ENCODE results near the gene DLK1. TPM values are rescaled to one million over a fixed set of nuclear protein-coding genes. Genes with fewer than 3 reads are reported as not detected.

The DLK1 gene
- total RNA-seq, 1 donor from 2014 or later = not detected

DNA sequence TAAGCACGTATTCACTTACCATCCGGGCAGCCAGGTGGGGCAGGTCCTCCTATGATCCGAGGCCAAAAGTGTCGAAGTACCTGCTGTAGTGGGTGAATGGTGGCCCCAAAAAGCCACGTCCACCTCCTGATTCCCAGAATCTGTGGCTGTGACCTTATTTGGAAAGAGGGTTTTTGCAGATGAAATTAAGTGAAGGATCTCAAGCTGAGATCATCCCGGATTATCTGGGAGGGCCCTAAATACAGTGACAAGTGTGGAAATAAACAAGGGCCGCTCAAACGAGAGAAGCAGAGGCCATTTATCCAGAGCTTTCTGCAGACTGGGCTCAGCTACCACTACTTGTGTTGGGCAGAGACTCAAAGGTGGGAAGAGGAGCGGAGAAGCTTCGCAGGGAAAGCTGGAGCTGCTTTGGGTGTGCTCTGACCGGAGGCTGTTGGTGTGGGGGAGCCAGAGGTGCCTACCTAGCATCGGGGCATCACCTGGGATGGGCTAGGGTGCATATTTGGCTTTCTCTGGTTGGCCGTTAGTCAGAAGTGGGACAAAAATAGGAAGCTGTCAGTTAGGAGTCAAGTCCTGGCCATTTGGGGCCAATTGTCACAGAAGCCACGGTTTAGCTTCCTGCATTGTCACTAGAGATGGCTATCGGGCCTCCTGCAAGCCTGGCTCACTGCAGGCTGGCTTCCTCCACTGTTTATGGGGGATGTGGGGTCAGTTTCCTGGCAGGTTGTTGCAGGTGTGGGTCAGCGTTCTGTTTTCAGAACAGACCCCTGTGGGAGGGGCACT lies 27.8 kb upstream of the DLK1 start:
- DNase-seq = no peak
- no peaks in the 10 kb centered on the region for H3K4me1 Mint-ChIP-seq
- H3K36me3 Mint-ChIP-seq (ENCODE audit: low read depth) = no peaks in the 10 kb centered on the region
- no peaks in the 10 kb centered on the region for H3K9me3 Mint-ChIP-seq
- intact Hi-C loops (cut with micrococcal nuclease) = no loop called here
- no peak overlapping the region for H3K4me3 Mint-ChIP-seq
- no peak overlapping the region for H3K27ac Mint-ChIP-seq
- no peaks in the 10 kb centered on the region for H3K27me3 Mint-ChIP-seq

GRCh38 chr14:100701314-100701713 lies 25.4 kb upstream of the DLK1 start:
- Mint-ChIP-seq H3K9me3 (no peaks in the 10 kb centered on the region), H3K4me1 (no peaks in the 10 kb centered on the region), H3K27ac (no peak overlapping the region), H3K4me3 (no peak overlapping the region), H3K36me3 (ENCODE audit: low read depth) (no peaks in the 10 kb centered on the region), H3K27me3 (no peaks in the 10 kb centered on the region)
- no peak for DNase-seq
- intact Hi-C loops (cut with micrococcal nuclease) = no loop called here

DNA sequence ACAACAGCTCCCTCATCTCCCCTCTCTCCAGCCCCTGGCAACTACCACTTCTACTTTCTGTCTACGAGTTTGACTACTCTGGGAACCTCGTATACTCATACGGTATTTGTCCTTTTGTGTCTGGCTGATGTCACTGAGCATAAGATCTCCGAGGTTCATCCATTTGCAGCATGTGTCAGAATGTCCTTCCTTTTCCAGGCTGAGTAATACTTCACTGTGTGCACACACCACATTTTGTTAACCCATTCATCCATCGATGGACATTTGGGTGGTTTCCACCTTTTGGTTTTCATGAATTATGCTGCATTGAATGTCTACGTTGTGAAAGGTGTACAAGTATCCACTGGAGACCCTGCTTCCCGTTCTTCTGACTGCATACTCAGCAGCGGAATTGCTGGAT lies 24.1 kb upstream of the DLK1 start:
- intact Hi-C loops (cut with micrococcal nuclease) = no loop called here
- Mint-ChIP-seq H3K27me3 (no peaks in the 10 kb centered on the region), H3K9me3 (no peaks in the 10 kb centered on the region), H3K27ac (no peak overlapping the region), H3K4me1 (no peaks in the 10 kb centered on the region), H3K4me3 (no peak overlapping the region), H3K36me3 (ENCODE audit: low read depth) (no peaks in the 10 kb centered on the region)
- DNase-seq = no peak

- Mint-ChIP-seq H3K9me3 (no peaks in the 10 kb centered on the region), H3K27ac (no peak overlapping the region), H3K4me3 (no peak overlapping the region), H3K27me3 (no peaks in the 10 kb centered on the region), H3K4me1 (no peaks in the 10 kb centered on the region), H3K36me3 (ENCODE audit: low read depth) (no peaks in the 10 kb centered on the region)
- intact Hi-C loops (cut with micrococcal nuclease) = no loop called here
- DNase-seq = no peak
Observed at GRCh38 chr14:100703386-100704220, 23.1 kb upstream of the DLK1 start.

DNA sequence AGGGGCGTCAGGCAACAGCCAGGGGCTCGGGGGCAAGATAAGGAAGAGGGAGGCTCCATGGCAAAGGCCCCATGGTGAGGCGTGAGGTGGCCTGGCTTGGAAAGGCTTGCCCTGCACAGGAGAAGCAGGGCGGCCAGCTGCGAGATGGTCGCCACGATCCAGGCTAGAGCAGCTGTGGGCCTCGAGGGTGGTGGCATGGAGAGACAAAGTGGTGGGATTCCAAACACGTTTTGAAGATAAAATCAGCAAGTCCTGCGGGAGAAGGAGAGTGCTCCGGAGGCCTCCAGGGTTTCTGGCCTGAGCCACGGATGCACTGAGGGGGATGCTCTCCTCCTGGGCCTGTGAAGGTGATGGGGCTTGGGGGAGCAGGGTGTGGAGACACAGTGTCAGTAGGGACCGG lies 20.5 kb upstream of the DLK1 start:
- H3K27ac Mint-ChIP-seq = no peak overlapping the region
- no peak overlapping the region for H3K4me3 Mint-ChIP-seq
- no peaks in the 10 kb centered on the region for H3K36me3 Mint-ChIP-seq (ENCODE audit: low read depth)
- H3K27me3 Mint-ChIP-seq = peaks cover 8% of the 10 kb centered on the region
- no peaks in the 10 kb centered on the region for H3K4me1 Mint-ChIP-seq
- no peak for DNase-seq
- H3K9me3 Mint-ChIP-seq = no peaks in the 10 kb centered on the region
- intact Hi-C loops (cut with micrococcal nuclease) = no loop called here

GRCh38 chr14:100706860-100707259 lies 19.8 kb upstream of the DLK1 start:
- Mint-ChIP-seq H3K27me3 (peaks cover 8% of the 10 kb centered on the region), H3K27ac (no peak overlapping the region), H3K4me3 (no peak overlapping the region), H3K4me1 (no peaks in the 10 kb centered on the region), H3K36me3 (ENCODE audit: low read depth) (no peaks in the 10 kb centered on the region), H3K9me3 (no peaks in the 10 kb centered on the region)
- no peak for DNase-seq
- intact Hi-C loops (cut with micrococcal nuclease) = no loop called here

GRCh38 chr14:100708425-100709288 lies 18.0 kb upstream of the DLK1 start:
- no peaks in the 10 kb centered on the region for H3K36me3 Mint-ChIP-seq (ENCODE audit: low read depth)
- H3K9me3 Mint-ChIP-seq = no peaks in the 10 kb centered on the region
- intact Hi-C loops (cut with micrococcal nuclease) = no loop called here
- no peak overlapping the region for H3K4me3 Mint-ChIP-seq
- H3K4me1 Mint-ChIP-seq = no peaks in the 10 kb centered on the region
- no peak for DNase-seq
- H3K27ac Mint-ChIP-seq = no peak overlapping the region
- peaks cover 8% of the 10 kb centered on the region for H3K27me3 Mint-ChIP-seq

- no peaks in the 10 kb centered on the region for H3K36me3 Mint-ChIP-seq (ENCODE audit: low read depth)
- no peak overlapping the region for H3K4me3 Mint-ChIP-seq
- H3K27ac Mint-ChIP-seq = no peak overlapping the region
- no peaks in the 10 kb centered on the region for H3K9me3 Mint-ChIP-seq
- H3K27me3 Mint-ChIP-seq = peaks cover 8% of the 10 kb centered on the region
- intact Hi-C loops (cut with micrococcal nuclease) = no loop called here
- no peak for DNase-seq
- H3K4me1 Mint-ChIP-seq = no peaks in the 10 kb centered on the region
Observed at GRCh38 chr14:100709289-100710284, 17.1 kb upstream of the DLK1 start.

DNA sequence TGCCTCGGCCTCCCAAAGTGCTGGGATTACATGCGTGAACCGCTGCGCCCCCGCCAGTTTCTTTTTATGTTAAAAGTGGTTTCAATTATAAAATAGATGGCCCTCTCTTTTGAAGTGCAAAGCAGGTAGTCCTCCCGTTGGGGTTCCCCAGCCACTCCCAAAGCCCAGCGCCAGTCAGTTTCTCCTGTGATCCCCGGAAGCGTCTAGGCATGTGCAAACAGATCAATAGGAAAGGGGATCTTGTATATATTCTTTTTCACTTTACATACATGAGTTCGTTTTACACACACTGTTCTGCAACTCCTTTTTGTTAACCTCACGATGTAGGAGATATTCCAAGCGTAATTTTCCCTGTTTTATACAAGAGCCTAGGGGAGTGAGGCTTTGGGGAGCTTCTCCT lies 16.3 kb upstream of the DLK1 start:
- Mint-ChIP-seq H3K27me3 (peaks cover 8% of the 10 kb centered on the region), H3K27ac (no peak overlapping the region), H3K4me1 (no peaks in the 10 kb centered on the region), H3K9me3 (no peaks in the 10 kb centered on the region), H3K4me3 (no peak overlapping the region), H3K36me3 (ENCODE audit: low read depth) (no peaks in the 10 kb centered on the region)
- intact Hi-C loops (cut with micrococcal nuclease) = no loop called here
- DNase-seq = no peak

- Mint-ChIP-seq H3K27ac (no peak overlapping the region), H3K4me3 (no peak overlapping the region), H3K9me3 (no peaks in the 10 kb centered on the region), H3K27me3 (peaks cover 8% of the 10 kb centered on the region), H3K36me3 (ENCODE audit: low read depth) (no peaks in the 10 kb centered on the region), H3K4me1 (no peaks in the 10 kb centered on the region)
- intact Hi-C loops (cut with micrococcal nuclease) = no loop called here
- DNase-seq = no peak
Observed at GRCh38 chr14:100710826-100711462, 15.7 kb upstream of the DLK1 start.

DNA sequence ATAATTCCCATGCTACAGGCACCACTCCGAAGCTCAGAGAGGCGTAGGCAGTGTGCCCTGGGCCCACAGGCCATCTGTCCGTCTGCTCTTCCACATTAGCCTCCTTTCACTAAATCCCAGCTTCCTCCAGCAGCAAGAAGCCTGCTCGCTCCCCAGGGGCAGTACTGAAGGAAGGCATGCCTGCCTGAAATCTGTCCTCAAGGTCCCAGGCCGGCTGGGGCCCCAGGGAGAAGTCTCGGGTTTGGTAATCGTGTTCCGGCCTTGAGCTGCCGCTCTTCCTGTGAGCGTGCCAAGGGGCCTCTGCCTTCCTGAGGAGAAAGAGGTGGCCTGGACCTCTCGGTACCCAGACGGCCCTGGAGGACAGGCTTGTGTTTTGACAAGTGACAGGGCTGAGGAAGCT lies 15.2 kb upstream of the DLK1 start:
- no peaks in the 10 kb centered on the region for H3K4me1 Mint-ChIP-seq
- no peak overlapping the region for H3K27ac Mint-ChIP-seq
- H3K27me3 Mint-ChIP-seq = peaks cover 11% of the 10 kb centered on the region
- no peaks in the 10 kb centered on the region for H3K9me3 Mint-ChIP-seq
- H3K36me3 Mint-ChIP-seq (ENCODE audit: low read depth) = no peaks in the 10 kb centered on the region
- H3K4me3 Mint-ChIP-seq = no peak overlapping the region
- intact Hi-C loops (cut with micrococcal nuclease) = no loop called here
- DNase-seq = no peak

DNA sequence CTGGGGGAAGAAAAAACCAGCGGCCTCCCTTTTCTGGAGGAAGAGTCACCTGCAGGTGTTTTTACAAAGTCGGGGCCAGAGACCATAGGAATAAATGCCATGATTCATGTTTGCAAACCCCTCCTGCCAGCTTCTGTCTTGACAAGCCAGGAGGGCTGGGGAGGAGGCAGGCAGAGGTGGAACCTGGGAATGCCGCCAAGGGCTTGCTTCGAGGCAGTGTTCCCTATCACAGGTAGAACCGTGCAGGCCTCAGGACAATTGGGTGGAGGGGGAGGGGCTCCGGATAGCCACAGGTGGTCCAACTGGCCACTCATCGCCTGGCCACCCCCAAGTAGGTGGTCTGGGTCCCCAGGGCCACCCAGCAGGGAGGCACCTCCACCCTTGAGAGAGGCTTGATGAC lies 14.2 kb upstream of the DLK1 start:
- DNase-seq = no peak
- H3K36me3 Mint-ChIP-seq (ENCODE audit: low read depth) = no peaks in the 10 kb centered on the region
- H3K9me3 Mint-ChIP-seq = no peaks in the 10 kb centered on the region
- H3K4me1 Mint-ChIP-seq = no peaks in the 10 kb centered on the region
- no peak overlapping the region for H3K4me3 Mint-ChIP-seq
- intact Hi-C loops (cut with micrococcal nuclease) = no loop called here
- H3K27me3 Mint-ChIP-seq = peaks cover 14% of the 10 kb centered on the region
- H3K27ac Mint-ChIP-seq = no peak overlapping the region

DNA sequence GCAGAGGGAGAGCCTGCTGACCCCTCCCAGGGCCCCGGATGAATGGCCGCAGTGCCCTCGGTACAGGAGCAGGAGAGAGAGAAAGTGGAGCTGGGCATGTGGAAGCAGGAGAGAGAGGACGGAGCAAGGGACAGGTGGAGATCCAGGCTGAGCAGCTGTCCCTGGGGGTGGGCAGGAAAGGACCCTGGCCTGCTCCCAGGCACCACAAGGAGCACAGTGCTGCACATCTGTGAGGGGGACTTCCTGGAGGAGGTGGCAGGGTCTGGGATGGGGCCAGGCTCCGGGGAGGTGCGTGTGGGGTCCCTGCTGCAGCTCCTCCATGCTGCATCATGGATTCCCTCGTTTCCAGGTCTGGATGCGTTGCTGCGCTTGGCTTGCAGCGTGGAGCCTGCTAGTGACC lies 13.0 kb upstream of the DLK1 start:
- Mint-ChIP-seq H3K27me3 (peaks cover 16% of the 10 kb centered on the region), H3K4me1 (no peaks in the 10 kb centered on the region), H3K4me3 (no peak overlapping the region), H3K9me3 (no peaks in the 10 kb centered on the region), H3K27ac (no peak overlapping the region), H3K36me3 (ENCODE audit: low read depth) (no peaks in the 10 kb centered on the region)
- no peak for DNase-seq
- intact Hi-C loops (cut with micrococcal nuclease) = no loop called here

Data from activated CD4-positive, alpha-beta T cell treated with anti-CD3 and anti-CD28 coated beads, Interleukin-2, amount 10 ng/mL, durations not matched to agents 24 days and 14 days (primary cell).